ENCODE results near the gene NCOA3. TPM values are rescaled to one million over a fixed set of nuclear protein-coding genes. Genes with fewer than 3 reads are reported as not detected.

The NCOA3 gene
- polyA plus RNA-seq, 1 of the 3 experiments (the other 2 are of a cell fraction): 5.8 TPM

DNA sequence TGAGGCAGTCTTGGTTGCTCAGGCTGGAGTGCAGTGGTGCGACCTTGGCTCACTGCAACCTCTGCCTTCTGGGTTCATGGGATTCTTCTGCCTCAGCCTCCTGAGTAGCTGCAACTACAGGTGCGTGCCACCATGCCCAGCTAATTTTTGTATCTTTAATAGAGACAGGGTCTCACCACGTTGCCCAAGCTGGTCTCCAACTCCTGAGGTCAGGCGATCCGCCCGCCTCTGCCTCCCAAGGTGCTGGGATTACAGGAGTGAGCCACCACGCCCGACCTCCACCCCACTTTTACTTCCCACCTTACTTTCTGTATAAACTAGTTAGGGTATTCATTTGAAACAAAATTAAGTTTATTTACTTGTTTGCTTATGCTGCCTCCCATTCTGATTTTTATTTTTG lies 86.5 kb downstream of the NCOA3 start:
- no peak overlapping the region for H3K27ac ChIP-seq (ENCODE audit: low read depth in 2 of 2, low read length in 1 of 2)
- H4K20me1 ChIP-seq (ENCODE audit: insufficient read depth): no peaks in the 10 kb centered on the region
- no peak for TF ChIP-seq MAX (IDR thresholded peaks at IDR 0.05; ENCODE audit: low read depth)
- no peak for TF ChIP-seq CHD2 (IDR thresholded peaks at IDR 0.05; ENCODE audit: low read length, partially characterized antibody)
- no peak for TF ChIP-seq RAD21 (IDR thresholded peaks at IDR 0.05; ENCODE audit: low read length)
- no peak for TF ChIP-seq USF2 (IDR thresholded peaks at IDR 0.05; ENCODE audit: borderline replicate concordance, low read depth, low read length)
- TF ChIP-seq FOXM1 (IDR thresholded peaks at IDR 0.05; ENCODE audit: low read depth): no peak
- TF ChIP-seq RCOR1 (IDR thresholded peaks at IDR 0.05; ENCODE audit: low read length): no peak
- TF ChIP-seq MXI1 (IDR thresholded peaks at IDR 0.05; ENCODE audit: low read depth, low read length): no peak
- no peak for TF ChIP-seq YY1 (IDR thresholded peaks at IDR 0.05; ENCODE audit: low read depth)
- no peak for TF ChIP-seq NRF1 (IDR thresholded peaks at IDR 0.05; ENCODE audit: low read depth, low read length)
- TF ChIP-seq, protein P1, sequence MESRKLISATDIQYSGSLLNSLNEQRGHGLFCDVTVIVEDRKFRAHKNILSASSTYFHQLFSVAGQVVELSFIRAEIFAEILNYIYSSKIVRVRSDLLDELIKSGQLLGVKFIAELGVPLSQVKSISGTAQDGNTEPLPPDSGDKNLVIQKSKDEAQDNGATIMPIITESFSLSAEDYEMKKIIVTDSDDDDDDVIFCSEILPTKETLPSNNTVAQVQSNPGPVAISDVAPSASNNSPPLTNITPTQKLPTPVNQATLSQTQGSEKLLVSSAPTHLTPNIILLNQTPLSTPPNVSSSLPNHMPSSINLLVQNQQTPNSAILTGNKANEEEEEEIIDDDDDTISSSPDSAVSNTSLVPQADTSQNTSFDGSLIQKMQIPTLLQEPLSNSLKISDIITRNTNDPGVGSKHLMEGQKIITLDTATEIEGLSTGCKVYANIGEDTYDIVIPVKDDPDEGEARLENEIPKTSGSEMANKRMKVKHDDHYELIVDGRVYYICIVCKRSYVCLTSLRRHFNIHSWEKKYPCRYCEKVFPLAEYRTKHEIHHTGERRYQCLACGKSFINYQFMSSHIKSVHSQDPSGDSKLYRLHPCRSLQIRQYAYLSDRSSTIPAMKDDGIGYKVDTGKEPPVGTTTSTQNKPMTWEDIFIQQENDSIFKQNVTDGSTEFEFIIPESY (IDR thresholded peaks at IDR 0.05; ENCODE audit: borderline replicate concordance, low read depth): no peak
- no peak for TF ChIP-seq JUND (IDR thresholded peaks at IDR 0.05)
- H3K9ac ChIP-seq: no peak overlapping the region
- peaks cover 19% of the 10 kb centered on the region for H3F3A ChIP-seq (replicated peaks; ENCODE audit: insufficient read depth)
- no peaks in the 10 kb centered on the region for H3K9me3 ChIP-seq
- no peaks in the 10 kb centered on the region for H3K27me3 ChIP-seq (ENCODE audit: insufficient read depth)
- WGBS (ENCODE audit: low lambda C conversion rate): 91% methylated on average over 8 of the region's 8 CpGs
- ChIA-PET CTCF (interaction anchor here (0.7 to 1.0 kb wide), 2 partner anchors 135 to 1033 kb away, joined by 4 read pairs; no protein-coding TSS in a partner anchor), POLR2A (interaction anchor here (0.7 kb wide), 1 partner anchor 1396 kb away, joined by 4 read pairs; no protein-coding TSS in a partner anchor)
- no peak for DNase-seq
- H3K9me2 ChIP-seq: no peaks in the 10 kb centered on the region
- peaks cover 20% of the 10 kb centered on the region for H3K79me2 ChIP-seq (ENCODE audit: insufficient read depth)
- no peak overlapping the region for H3K4me2 ChIP-seq
- no peaks in the 10 kb centered on the region for H3K4me1 ChIP-seq (ENCODE audit: control insufficient read depth in 1 of 2, insufficient read depth in 2 of 2, low read depth in 1 of 2, low read length in 1 of 2)
- H3K36me3 ChIP-seq (replicated peaks in 1 of 2; ENCODE audit: control insufficient read depth in 1 of 2, insufficient read depth in 2 of 2, low read length in 1 of 2): peaks cover 0 to 7% of the 10 kb centered on the region in 2 experiments
- H3K4me3 ChIP-seq (ENCODE audit: low read depth in 2 of 2, low read length in 1 of 2): no peak overlapping the region
- no peak overlapping the region for H2AFZ ChIP-seq (ENCODE audit: low read depth)

GRCh38 chr20:47591231-47591630 lies 89.5 kb downstream of the NCOA3 start:
- Histone ChIP-seq H3K9ac (no peak overlapping the region), H3K27ac (ENCODE audit: low read depth in 2 of 2, low read length in 1 of 2) (no peak overlapping the region), H3K36me3 (replicated peaks in 1 of 2; ENCODE audit: control insufficient read depth in 1 of 2, insufficient read depth in 2 of 2, low read length in 1 of 2) (no peaks in the 10 kb centered on the region), H2AFZ (ENCODE audit: low read depth) (no peak overlapping the region), H4K20me1 (ENCODE audit: insufficient read depth) (no peaks in the 10 kb centered on the region), H3K4me1 (ENCODE audit: control insufficient read depth in 1 of 2, insufficient read depth in 2 of 2, low read depth in 1 of 2, low read length in 1 of 2) (no peaks in the 10 kb centered on the region), H3K27me3 (ENCODE audit: insufficient read depth) (no peaks in the 10 kb centered on the region), H3K79me2 (ENCODE audit: insufficient read depth) (peaks cover 23% of the 10 kb centered on the region), H3K9me3 (no peaks in the 10 kb centered on the region), H3K4me3 (ENCODE audit: low read depth in 2 of 2, low read length in 1 of 2) (no peak overlapping the region), H3K9me2 (no peaks in the 10 kb centered on the region), H3K4me2 (no peak overlapping the region), H3F3A (replicated peaks; ENCODE audit: insufficient read depth) (peaks cover 19% of the 10 kb centered on the region)
- no peak for DNase-seq
- TF ChIP-seq SIN3A (IDR thresholded peaks at IDR 0.05; ENCODE audit: borderline replicate concordance, low read depth, low read length): no peak
- POLR2A ChIA-PET: no interaction called here
- CTCF ChIA-PET: no interaction called here
- WGBS (ENCODE audit: low lambda C conversion rate): 92% methylated on average over 1 of the region's 1 CpG

Measured in SK-N-SH (cell line).